ENCODE measurements around the gene RANBP9.

GRCh38 chr6:13669476-13669875 is 42.2 kb downstream of the RANBP9 start:
- TF ChIP-seq POLR2A (IDR thresholded peaks at IDR 0.05) (no peak), CTCF (IDR thresholded peaks at IDR 0.05) (no peak)
